GM12892 (cell line): ENCODE results near the gene ODF2L.
"Not testable (repeated sequence)": the region's sequence is repeated elsewhere in the genome, so short reads cannot be mapped to it uniquely, and the experiment has no call there.

Experiments used
- DNase-seq: peaks from one replicate; pipeline ENCODE4 v3.0.0; 2011; ENCODE audit not compliant: insufficient read length
- FAIRE-seq: peaks from 2 replicates; lab custom pipeline; 2011; peaks lifted over from hg19 to GRCh38; lab: Jason Lieb, UNC
- POLR2A ChIP-seq: IDR thresholded peaks from 2 replicates; pipeline ENCODE4 v1.6.1; 2011; ENCODE audit warnings: low read depth, low read length, control low read depth
- POLR2AphosphoS5 ChIP-seq: IDR thresholded peaks from 2 replicates; pipeline ENCODE4 v1.6.1; 2011; ENCODE audit warnings: low read depth, low read length, control low read depth
- TAF1 ChIP-seq: IDR thresholded peaks from 2 replicates; pipeline ENCODE4 v1.6.1; 2011; ENCODE audit warnings: low read depth, mild to moderate bottlenecking, control low read depth, low read length, borderline replicate concordance

The ODF2L gene

DNA sequence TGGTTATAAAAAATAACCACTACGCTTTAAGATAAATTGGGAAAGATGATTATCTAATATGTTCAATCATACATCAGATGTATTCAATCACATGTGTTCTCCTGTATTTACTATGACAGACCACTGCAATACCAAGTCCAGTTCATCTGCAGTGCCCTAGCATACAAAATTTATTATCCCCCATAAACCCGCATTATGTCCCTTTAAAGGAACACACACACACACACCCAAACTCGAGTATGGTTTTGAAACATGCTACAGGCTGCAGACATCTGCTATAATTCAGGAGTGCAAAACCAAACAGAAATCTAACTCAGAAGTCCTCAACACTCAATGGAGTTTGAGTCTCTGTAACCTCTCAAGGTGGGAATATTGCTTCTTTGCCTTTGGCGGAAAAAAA is 14.9 kb downstream of the ODF2L start:
- no peak for TF ChIP-seq POLR2AphosphoS5
- TF ChIP-seq TAF1, result no peak
- no peak for TF ChIP-seq POLR2A
- DNase-seq, result no peak
- peak; percentile 57 for FAIRE-seq

DNA sequence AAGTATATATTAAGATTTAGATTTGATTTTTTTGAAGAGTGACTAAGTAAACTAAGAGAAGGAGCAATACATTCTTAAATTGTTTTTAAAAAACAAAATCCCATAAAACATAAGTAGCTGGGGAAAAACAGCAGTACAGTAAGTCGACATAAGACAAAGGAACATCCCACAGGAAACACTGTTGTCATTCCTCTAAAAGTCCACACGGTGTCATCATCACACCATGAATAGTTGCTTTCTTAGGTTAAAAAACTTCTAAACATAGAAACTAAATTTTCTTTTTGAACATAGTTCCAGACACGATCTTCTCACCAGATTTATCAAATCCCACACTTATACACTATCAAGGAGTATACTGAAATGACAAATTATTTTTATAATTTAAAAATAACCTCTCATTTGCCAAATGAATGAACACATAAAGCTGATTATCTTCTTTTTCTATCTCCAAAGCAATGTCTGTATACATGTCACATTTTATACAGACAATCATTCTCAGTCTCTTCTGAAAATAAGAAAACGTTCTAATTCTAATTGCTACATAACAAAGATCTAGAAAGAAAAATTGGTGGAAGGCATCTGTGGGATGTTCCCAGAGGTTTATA is 15.8 kb downstream of the ODF2L start:
- no peak for TF ChIP-seq POLR2AphosphoS5
- no peak for TF ChIP-seq TAF1
- no peak for TF ChIP-seq POLR2A
- FAIRE-seq, result no peak
- DNase-seq, result no peak

DNA sequence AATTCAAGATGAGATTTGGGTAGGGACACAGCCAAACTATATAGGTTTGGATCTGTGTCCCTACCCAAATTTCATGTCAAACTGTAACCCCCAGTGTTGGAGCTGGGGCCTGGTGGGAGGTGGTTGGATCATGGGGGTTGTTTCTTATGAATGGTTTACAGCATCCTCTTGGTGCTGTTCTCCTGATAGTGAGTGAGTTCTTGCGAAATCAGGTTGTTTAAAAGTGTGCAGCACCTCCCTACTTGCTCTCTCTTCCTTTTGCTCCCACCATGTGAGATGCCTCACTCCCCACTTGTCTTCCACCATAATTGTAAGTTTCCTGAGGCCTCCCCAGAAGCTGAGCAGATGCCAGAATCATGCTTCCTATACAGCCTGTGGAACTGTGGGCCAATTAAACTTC is 17.3 kb downstream of the ODF2L start:
- no peak for TF ChIP-seq POLR2A
- no peak for DNase-seq
- FAIRE-seq, result no peak

DNA sequence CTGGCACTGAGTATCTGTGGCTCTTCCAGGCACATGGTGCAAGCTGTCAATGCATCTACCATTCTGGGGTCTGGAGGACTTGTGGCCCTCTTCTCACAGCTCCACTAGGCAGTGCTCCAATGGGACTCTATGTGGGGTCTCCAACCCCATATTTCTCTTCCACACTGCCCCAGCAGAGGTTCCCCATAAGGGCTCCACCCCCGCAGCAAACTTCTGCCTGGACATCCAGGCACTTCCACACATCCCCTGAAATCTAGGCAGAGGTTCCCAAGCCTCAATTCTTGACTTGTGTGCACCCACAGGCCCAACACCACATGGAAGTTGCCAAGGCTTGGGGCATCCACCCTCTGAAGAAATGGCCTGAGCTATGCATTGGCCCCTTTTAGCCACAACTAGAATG is 18.8 kb downstream of the ODF2L start:
- TF ChIP-seq POLR2A, result no peak
- no peak for TF ChIP-seq POLR2AphosphoS5
- no peak for TF ChIP-seq TAF1
- FAIRE-seq (no peak), DNase-seq (no peak)

DNA sequence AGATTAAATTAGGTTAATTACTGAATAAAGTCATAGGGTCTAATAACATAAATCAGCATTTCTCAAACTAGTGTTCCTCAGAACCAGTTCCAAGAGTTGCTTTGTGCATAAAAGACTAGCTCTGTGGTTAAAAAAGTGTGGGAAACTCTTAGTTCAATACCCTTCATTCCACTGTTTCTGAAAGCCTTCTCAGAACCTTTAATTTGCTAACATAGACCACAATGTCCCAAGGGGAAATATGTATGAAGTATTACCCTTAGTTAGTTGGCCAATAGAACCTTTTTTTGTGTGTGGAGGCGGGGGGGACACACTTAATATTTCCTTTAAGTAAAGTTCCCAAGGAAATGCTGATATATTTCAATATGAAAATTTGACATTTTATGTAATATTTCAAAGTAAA is 20.4 kb downstream of the ODF2L start:
- DNase-seq (no peak), FAIRE-seq (no peak)
- TF ChIP-seq POLR2AphosphoS5 (no peak), POLR2A (no peak), TAF1 (no peak)

DNA sequence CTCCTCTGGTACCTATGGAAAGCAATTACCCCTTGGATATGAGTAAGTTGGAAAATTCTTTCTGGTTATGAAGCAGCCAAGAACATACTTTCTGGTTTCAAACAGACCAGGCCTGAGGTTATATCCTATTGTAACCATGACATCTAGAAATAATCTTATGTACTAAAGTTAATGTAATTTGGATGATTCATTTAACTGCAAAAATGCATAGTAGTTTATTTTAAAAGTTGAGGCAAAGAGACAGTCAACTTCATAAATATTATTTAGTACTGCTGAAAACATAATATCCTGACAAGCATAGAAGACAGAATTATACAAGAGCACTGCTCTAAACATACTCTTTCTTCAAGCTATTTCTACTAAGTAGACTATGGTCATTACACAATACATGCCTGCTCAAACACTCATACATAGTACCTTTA is 25.5 kb downstream of the ODF2L start:
- no peak for DNase-seq
- FAIRE-seq, result no peak
- no peak for TF ChIP-seq POLR2AphosphoS5

DNA sequence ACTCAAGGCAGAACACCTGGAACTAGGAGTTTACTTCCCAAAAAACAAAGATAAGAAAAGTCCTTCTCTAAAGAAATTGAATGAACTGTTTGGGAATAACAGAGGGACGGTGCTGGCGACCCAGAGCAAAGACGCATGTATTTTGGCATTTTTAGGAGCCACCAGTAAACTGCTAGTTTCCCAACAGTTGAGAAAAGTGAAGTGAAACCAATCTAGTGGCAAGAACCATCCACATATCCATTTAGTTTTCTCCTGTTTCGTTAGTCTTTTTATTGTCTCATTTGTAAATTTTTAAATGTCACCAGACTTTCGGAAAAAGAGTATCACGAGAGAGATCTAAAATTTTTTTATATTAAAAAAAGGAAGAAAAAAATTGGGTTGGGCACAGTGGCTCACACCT is 30.2 kb downstream of the ODF2L start:
- FAIRE-seq, result no peak
- TF ChIP-seq POLR2AphosphoS5, result no peak
- no peak for TF ChIP-seq TAF1
- no peak for TF ChIP-seq POLR2A

DNA sequence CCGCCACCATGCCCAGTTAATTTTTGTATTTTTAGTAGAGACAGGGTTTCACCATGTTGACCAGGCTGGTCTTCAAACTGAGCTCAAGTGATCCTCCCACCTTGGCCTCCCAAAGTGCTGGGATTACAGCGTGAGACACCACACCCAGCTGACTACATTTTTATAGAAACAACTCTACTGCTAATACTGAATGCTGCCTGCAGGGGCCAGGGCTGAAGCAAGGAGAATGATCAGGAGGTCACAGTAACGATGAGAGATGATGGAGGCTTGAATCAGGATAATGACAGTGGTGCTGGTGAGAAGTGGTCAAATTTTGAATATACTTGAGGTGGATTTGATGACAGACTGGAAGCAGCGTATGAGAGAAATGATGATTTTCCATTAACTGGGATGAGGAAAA is 33.3 kb downstream of the ODF2L start:
- no peak for TF ChIP-seq TAF1
- TF ChIP-seq POLR2A, result no peak
- TF ChIP-seq POLR2AphosphoS5, result no peak
- no peak for FAIRE-seq
- no peak for DNase-seq

More for the DNA sequence above, 30.2 kb downstream of the ODF2L start:
- DNase-seq, result no peak

DNA sequence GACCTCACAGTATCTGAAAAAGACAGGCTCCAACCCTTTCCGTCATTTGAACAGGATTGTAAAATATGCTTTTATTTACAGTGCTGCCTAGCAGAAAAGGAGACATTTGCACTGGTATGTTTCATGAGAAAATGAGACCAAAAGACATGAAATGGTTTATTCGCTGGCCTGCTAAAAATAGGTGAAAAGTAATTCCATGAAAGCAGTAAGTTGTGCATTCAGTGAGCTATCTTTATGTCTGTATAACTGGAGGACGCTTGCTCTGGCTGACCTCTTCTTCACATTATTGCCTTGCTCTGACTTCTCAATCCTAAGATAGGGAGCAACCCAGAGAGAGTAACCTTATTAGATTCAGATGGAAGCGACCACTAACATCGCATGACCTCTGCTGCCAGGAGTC is 38.3 kb downstream of the ODF2L start:
- no peak for FAIRE-seq
- DNase-seq, result no peak
- TF ChIP-seq POLR2AphosphoS5 (no peak), POLR2A (no peak), TAF1 (no peak)

DNA sequence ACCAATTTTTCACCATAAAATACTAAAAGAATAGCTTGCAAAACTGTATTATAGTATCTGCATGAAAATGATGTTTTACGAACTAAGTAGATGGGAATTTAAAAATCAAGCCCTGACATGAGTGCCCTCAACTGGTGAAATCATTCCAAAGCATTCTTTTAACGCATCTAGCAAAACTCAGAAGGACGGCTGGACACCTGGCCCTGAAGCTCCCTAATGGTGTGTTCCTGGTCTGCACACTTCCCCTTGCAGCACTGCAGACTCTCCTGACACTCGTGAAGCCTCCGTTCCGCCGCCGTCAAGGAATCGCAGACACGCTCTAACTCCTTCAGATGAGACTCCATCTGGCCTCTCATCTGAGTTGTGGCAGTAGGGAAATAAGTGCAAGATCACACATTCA is 39.9 kb downstream of the ODF2L start:
- no peak for DNase-seq
- TF ChIP-seq TAF1 (no peak), POLR2AphosphoS5 (no peak), POLR2A (no peak)
- FAIRE-seq, result no peak

DNA sequence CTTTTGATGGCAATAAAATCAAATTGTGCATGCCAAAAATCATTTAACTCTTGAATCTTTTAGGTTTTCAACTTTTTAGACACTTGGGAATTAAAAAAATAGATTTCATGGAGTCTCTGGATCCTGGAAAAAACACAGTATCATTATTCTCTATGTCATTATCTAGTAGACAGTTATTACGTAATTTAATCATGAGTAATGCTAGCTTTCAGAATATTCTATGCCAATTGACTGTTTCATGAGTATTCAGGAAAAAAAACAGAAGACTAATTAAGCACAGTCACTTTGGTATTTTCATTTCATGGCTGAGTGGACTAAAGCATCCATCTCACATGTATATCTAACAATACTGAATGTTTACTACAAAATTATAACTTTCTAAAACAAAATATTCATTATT is 44.0 kb downstream of the ODF2L start:
- FAIRE-seq (no peak), DNase-seq (no peak)
- no peak for TF ChIP-seq POLR2AphosphoS5
- TF ChIP-seq POLR2A, result no peak
- TF ChIP-seq TAF1, result no peak

DNA sequence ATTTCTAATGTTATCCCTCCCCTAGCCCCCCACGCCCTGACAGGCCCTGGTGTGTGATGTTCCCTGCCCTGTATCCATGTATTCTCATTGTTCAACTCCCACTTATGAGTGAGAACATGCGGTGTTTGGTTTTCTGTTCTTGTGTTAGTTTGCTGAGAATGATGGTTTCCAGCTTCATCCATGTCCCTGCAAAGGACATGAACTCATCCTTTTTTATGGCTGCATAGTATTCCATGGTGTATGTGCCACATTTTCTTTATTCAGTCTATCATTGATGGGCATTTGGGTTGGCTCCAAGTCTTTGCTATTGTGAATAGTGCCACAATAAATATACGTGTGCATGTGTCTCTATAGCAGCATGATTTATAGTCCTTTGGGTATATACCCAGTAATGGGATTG is 45.9 kb downstream of the ODF2L start:
- not testable (repeated sequence) for FAIRE-seq, DNase-seq

DNA sequence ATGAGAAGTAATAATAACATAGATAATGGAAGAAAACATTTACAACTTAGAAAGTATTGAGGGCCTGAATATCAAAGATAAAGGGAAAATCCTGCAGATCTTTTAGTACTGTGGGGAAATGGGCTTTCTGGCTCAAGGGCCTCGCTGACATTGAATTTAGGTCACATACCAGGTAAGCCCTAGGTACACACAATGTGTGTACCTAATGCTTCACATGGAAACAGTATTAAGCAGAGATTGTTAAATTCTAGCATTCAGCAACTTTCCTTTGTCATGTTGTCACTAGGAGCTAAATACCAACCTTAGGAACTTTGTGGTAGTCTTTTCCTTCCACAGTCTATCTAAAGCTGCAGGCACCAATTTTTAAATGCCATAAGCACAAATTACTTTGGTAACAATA is 49.7 kb downstream of the ODF2L start:
- no peak for FAIRE-seq
- no peak for DNase-seq
- TF ChIP-seq POLR2A (no peak), POLR2AphosphoS5 (no peak), TAF1 (no peak)

DNA sequence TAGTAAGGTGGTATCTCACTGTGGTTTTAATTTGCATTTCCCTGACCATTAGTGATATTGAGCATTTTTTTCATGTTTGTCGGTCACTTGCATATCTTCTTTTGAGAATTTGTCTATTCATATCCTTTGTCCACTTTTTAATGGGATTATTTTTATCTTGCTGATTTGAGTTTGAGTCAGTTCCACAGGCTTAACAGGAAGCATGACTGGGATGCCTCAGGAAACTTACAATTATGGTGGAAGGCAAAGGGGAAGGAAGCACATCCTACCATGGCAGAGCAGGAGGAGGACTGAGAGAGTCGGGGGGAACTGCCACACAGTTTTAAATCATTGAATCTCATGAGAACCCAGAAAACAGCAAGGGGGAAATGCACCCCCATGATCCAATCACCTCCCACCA is 51.1 kb downstream of the ODF2L start:
- TF ChIP-seq POLR2AphosphoS5 (no peak), POLR2A (no peak), TAF1 (no peak)
- FAIRE-seq (no peak), DNase-seq (no peak)
